CD4-positive, alpha-beta T cell treated with Interleukin-2 at 100 ng/mL for 4 hours (primary cell): ENCODE measurements around the gene PCED1B.
"Not testable (repeated sequence)": the region's sequence is repeated elsewhere in the genome, so short reads cannot be mapped to it uniquely, and the experiment has no call there.

Experiments
- DNase-seq: peaks from one replicate; pipeline ENCODE4 v3.0.0-alpha.2; 2020; ENCODE audit warnings: low spot score

Gene PCED1B

DNA sequence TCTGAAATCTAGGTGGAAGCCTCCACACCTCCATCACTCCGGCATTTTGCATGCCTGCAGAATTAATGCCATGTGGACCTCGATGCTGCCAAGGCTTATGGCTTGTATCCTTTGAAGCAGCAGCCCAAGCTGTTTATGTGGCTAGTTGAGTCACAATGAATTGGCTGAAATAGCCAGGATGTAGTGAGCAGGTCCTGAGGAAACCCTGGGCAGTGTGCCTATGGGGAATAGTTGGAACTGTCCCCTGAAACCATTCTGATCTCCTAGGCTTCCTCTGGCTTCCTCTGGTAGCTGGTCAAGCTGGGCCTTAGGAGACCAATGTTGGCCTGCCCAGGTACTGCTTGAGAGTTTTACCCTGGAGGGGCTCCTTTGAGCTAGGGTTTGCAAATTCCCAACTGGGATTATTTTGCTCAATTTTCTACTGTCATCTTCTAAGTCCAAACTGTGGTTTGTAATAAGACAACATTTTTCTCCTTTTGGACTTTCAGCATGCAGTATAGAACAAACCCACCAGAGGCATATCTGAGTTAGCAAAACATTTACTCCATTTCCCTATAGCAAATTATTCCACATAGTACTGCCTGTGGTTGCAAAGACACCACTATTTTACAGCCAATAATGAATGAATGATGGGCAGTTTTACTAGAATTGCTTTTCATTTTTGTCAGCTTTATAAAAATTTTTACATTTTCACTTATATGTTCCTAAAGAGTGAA, 85.5 kb downstream of the PCED1B start:
- DNase-seq = no peak

DNA sequence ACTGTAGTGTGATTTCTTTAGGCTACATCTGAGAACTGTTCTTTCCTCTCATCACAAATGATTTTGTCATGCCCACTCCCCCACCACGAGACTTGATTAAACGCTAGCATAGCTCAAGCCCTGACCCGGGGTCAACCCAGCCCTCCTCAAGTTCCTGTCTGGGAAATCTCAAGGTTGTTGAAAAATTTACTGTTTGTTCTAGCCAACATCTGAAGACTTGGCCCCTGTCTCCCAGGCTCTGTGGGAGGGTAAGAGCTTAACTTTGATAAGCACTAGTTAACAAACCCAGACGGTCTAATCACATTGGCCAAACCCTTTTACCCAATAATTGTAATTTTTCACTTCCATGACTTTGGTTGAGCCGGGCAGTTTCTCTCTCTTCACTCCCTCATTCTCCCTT, 86.5 kb downstream of the PCED1B start:
- no peak for DNase-seq

DNA sequence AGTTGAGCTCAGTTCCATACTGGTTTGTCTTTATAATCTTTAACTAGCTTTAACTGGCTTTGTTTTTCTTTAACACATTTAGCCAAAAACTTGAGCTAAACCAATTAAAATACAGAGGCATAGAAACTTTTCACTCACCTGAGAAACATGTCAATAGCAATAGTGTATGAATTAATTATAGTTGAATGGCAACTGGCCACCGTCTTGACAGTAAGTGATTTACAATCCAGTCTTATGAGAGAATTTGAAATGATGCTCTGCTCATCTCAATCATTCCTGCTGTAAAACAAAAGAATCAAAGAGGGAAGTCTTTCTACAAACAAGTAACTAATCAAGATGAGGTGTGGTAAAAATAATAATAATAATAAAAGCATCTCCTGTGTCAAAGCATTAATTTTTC, 86.9 kb downstream of the PCED1B start:
- no peak for DNase-seq

DNA sequence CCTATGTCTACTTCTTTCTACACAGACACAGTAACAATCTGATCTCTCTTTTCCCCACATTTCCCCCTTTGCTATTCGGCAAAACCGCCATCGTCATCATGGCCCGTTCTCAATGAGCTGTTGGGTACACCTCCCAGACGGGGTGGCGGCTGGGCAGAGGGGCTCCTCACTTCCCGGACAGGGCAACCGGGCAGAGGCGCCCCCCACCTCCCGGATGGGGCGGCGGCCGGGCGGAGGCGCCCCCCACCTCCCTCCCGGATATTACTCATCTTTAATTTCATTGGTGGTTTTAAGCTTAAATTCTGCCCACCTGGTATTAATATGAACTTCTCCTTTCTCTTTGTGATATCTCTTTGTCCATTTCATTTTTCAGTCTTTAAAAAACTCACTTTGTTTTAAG, 90.9 kb downstream of the PCED1B start:
- DNase-seq = not testable (repeated sequence)

DNA sequence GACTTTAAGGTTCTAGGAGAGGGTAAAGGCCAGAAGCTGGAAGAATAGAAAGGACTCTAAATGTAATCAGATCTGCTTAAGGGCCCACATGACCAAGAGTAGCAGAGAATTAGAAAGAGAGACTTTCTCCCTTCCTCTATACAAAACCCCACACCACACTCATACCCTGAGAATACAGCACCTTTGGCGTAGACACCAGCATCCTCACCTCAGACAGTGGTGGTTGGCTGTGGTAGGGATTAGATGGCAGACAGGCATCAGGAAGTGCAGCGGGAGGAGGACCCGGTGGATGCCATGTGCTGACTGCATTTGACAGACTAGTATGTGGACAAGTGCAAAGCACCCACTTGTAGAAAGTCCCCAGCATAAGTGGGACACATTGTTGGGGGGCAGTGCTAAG, 98.6 kb downstream of the PCED1B start:
- DNase-seq = no peak

DNA sequence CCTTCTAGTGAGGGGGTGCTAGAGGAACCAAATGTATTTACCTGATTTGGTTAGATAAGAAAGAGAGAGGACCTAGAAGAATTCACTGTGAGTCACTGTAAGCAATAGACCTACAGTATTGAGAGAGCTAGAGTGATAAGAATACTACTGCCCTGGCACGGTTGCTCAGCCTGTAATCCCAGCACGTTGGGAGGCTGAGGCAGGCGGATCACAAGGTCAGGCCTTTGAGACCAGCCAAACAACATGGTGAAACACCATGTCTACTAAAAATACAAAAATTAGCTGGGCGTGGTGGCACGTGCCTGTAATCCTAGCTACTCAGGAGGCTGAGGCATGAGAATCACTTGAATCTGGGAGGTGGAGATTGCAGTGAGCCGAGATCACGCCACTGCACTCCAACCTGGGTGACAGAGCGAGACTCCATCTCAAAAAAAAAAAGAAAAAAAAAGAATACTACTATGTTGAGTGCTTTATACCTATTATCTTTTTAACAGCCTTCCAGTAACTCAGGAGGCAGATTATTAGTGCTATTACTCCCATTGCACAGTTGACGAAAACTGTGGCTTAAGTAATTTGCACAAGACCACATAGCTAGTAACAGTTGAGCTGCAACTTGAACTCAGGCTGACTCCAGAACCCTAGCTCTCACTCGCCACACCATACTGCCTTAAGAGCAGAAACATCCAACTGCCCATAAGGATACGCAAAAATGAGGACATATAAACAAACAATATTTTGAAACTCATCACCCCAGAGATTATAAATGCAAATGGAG, 102.9 kb downstream of the PCED1B start:
- DNase-seq = not testable (repeated sequence)

DNA sequence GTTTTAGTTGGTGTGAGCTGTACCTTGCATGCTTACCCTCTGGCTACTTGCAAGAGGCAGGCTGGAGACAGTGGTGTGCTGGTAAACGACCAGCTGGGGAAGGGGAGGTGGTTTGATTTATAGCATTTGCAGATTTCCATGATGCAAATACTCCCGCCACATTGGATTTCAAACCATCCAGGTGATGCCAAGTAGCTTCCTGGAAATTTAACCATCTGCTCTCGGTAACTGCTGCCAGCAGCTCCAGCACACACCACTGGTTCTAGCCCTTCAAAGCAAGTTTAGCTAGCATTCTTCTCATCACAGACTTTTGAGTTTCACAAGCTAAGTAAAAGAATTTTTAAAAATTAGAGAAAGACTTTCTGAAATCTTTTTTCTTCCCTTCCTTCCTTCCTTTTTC, 104.8 kb downstream of the PCED1B start:
- no peak for DNase-seq

DNA sequence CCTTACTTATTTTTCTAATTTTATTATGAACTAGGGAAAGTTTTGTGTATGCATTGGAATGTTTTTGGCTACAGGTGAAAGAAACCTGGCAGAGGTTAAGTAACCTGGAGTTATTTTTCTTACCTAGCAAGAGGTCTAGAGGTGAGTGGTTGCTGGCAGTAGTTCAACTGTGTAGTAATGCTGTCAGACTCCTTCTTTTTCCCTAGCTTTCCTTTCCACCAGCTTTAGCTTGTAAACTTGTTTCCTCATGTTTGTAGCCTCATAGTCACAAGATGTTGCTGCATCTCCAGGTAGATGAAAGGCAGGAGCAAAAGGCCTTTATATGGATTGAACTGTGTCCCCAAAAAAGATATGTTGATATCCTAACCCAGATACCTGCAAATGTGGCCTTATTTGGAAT, 105.4 kb downstream of the PCED1B start:
- DNase-seq = no peak

DNA sequence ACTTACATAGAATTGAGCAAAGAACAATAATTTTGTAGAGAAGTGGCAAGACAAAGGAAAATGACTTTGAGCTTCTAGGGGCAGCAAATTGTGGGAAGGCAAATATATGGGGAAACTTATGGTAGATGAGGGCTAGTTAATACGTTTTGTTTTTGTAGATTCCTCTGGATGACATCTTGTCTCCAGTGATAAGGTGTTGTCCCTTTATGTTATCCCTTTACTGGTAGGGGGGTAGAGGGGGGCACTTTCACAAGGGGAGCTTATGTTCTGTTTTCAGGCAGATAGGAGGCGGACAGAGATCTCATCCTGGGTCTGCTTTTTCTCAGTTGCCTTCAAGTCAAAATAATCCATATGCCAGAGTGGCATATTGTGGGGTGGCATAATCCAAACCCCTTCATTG, 106.8 kb downstream of the PCED1B start:
- DNase-seq = no peak

DNA sequence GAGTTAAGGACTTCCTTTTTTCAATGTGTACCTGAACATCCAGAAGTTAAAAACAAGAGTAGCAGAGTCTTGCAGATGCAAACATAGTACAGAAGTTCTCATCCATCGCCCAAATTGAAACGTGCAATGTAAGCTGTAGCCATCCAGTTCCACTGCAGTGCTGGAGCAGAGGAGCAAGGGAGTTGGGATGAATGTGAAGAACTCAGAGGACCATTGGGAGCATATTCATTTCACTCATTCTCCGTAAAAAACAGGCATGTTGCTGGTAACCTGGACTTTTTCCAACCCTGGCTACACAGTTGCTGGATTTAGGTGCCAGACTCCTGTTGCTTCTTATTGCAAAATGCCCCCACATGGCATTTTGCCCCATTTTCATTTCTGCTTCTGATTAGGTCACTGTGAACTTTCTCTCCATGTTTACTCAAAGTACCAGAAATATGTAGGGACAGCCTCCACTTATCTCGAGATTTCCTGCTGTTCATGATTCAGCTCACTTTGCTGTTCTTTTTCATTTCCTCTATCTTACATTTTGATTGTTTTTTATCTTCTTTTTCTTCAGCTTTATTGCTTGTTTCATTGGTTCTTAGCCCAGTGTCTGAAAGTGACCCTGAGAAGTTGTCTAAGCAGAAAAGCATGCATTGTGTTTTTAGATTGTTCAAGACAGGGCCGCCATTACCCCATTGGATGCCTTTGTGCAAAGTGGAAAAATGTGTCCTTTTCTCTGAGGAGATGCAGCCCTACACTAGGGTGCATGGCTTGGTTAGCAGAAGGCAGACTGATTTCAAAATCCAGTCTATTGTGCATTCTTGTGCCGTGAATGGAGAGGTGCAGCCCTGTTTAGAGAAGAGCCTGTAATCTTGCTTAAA, 109.4 kb downstream of the PCED1B start:
- DNase-seq = no peak

DNA sequence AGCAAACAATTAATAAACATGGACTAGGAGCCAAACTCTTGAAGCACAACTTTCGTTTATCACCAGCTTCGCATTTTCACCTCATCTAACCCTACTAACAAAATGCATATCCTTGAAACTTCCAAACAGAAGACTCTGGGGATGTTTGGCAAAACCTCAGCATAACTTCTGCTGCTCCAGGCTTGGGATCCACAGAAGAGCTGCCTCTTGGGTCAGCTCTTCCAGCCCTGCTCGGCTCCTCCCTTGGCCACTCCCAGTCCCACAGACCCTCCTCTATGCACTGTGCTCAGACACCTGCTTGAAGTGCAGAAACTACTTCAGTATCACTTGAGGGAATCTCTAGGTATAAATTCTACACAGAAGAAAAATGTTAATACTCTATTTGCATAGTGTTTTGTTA, 110.3 kb downstream of the PCED1B start:
- DNase-seq = no peak

DNA sequence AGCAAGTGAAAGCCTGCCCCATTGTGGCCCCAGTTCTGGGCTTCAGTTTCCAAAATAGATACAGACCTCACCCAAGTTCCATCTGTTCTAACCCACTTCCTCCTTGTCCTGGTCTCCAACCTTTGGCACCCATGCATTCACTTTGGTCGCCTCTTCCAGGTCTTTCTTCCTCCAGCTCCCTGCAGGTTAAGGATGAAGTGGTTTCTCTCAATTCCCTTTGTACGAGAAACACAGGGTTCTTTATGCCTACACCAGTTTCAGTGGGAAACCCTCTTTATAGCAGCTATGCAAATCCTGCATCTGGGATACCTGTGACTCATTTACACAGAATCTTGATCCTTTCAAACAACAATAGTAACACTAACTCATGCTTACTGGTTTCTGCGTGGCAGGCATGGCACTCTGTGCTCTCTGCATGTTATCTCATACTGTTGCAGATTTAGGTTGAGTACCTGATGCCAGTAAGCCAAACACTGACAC, 110.9 kb downstream of the PCED1B start:
- DNase-seq = no peak

DNA sequence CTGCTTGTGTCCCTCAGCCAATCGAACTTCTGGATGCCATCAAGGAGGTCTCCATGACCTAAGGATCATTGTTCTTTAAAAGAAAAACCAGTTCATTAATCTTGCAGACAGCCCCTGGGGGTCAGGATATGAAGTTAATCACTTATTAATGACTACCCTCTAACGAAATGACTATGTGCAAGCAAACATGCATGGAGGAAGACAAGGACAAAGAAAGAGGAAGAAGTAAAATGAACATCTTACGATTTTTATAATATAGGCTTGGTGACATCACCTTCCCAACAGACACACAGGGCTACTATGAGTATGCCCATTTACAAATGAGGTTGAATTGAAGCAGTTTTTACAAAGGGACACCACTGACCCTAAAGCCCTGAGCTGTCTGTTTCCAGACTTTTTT, 111.5 kb downstream of the PCED1B start:
- no peak for DNase-seq

DNA sequence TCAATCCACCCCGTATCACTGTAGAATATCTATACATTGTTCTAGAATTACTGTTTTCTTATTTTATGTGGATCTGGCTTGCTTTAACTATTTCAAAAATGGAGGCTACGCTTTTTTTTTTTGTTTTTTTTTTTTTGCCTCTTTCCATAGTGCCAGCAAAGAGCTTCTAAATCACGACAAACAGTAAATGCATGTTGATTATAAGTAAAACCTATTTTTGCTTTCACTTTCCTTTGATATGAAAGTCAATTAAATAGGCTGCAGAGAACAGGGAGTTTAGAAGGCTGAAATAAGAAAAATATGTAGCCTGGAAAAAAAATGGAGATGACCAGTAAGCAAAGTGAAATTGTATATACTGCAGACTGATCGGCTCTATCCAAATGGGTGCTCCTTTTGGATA, 112.6 kb downstream of the PCED1B start:
- DNase-seq = peak; percentile 21

DNA sequence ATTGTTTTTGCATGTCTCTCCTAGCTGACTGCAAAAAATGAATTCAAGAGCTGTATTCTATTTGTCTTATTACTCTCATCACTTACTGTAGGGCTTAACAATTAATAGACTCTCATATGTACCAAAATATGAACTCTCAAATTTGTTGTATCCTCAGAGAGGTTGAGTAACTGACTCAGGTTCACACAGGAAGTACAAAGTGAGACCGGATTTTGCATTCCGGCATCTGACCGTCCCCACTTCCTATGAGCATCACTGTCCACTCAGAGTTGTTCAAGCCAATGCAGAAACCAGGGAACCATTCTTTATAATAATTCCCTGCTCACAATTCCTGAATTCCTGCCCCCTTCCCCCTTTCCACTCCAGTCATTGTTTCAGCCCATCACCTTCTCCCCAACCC, 113.6 kb downstream of the PCED1B start:
- peak; percentile 35 for DNase-seq

DNA sequence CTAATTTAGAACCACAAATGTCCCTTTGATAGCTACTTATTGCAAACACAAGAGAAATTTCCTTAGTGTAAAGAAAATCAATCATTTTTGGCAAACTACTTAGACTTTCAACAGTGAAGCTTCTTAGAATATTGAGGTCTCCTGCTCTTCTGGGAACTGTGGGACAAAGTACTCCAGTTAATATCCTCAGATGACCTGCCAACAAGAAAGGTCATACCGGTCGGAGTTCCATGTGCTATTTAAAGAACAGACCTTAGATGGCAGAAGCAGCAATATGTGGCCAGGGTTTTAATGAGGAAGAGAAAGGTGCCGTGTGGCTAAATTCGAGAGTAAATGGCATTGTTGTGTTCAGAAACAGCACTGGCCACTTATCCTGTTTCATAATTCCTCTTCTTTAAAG, 115.1 kb downstream of the PCED1B start:
- no peak for DNase-seq

DNA sequence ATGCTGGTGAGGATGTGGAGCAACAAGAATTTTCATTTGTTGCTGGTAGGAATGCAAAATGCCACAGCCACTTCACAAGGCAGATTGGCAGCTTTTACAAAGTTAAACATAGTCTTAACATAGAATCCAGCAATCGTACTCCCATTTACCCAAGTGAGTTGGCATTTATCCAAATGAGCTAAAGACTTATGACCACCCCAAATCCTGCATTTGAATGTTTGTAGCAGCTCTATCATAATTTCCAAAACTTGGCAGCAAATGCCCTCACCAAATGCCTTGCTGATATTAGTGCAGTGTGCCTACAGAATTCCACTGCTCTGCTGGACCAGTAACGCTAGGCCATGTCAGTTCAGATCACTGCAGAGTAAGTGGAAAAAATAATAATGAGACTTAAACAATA, 121.0 kb downstream of the PCED1B start:
- no peak for DNase-seq

DNA sequence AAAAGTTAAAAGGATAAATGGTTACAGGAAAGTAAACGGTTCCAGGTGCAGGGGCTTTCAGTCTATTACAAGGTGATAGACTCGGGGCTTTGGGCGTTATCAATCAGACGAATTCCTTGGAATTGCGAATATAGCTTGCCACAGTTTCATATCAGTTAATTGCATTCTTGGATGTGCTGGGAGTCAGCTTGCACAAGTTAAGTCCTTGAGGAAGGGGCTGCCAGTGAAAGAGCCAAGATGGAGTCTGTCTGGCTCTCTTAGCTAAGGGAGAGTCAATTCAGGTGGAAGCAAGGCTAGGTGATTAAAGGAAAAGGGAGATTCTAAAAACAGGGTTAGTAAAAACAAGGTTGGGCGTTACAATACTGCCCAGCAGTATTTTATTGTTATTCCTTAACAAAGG, 121.8 kb downstream of the PCED1B start:
- DNase-seq = not testable (repeated sequence)

DNA sequence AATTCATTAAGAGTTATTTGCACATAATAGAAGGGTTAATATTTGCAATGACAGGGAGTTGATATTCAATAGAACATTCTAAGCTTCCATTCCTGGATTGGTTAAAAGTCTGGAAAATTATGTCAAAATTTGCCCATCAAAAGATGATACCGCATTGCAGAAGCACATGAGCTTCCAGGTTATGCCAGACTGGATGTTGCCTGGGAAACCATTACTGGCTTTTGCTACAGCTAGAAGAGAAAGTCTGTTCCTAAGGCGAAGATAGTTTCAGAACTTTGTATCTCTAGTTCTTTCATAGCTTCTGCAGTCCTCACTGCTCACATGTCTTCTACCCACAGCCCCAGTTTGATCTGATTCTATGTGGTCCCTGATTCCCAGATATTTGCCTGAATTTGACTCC, 122.8 kb downstream of the PCED1B start:
- DNase-seq = no peak

DNA sequence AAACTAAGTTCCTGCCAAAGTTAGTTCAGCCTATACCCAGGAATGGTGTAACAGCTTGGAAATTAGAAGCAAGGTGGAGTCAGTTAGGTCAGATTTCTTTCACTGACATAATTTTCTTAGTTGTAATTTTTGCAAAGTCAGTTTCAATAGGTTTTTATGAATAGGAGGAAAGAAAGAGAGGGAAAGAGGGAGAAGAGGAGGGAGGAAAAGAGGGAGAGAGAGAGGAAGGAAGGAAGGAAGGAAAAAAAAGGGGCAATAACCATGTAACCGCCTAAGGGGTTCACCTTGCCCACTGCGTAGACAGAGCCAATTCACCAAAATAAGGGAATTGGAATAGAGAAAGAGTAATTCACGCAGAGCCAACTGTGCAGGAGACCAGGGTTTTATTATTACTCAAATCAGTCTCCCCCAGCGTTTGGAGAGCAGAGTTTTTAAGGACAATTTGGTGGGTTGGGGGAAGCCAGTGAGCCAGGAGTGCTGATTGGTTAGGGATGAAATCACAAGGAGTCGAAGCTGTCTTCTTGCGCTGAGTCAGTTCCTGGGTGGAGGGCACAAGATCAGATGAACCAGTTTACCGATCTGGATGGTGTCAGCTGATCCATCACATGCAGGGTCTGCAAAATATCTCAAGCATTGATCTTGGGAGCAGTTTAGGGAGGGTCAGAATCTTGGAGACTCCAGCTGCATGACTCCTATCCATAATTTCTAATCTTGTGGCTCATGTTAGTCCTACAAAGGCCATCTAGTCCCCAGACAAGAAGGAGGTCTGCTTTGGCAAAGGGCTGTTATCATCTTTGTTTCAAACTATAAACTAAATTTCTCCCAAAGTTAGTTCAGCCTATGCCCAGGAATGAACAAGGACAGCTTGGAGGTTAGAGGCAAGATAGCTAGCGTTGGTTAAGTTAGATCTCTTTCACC, 126.4 kb downstream of the PCED1B start:
- peak; percentile 55 for DNase-seq
